ENCODE measurements around the gene HSPA14. TPM values are rescaled to one million over a fixed set of nuclear protein-coding genes. Genes with fewer than 3 reads are reported as not detected.
A peak's percentile ranks its signal among the peaks of the same experiment; 100 is the strongest.
"Not testable (repeated sequence)": the region's sequence is repeated elsewhere in the genome, so short reads cannot be mapped to it uniquely, and the experiment has no call there.

Gene HSPA14
- total RNA-seq, 1 donor from 2014 or later, result 9.9 TPM

DNA sequence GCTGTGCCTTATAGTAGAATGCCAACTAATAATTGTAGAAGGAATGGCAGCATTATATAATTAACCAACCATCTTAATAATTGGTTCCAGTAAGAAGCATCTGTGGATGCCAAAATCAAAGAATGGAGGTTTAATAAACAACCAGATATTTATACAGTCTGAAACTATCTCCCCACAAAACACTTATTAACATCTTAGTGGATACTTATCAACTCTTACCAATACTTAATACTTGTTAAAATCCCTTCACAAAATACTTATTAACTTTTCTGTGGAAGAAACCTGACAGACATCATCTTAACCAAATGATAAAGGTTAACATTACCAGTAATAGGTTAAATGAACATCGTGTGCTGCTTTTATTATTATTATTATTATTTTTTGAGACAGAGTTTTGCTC is 34.3 kb upstream of the HSPA14 start:
- TF ChIP-seq CTCF (IDR thresholded peaks at IDR 0.05), result no peak
- H3K36me3 Mint-ChIP-seq (ENCODE audit: unreplicated experiment), result peaks cover 2% of the 10 kb centered on the region
- DNase-seq (ENCODE audit: extremely low spot score, unreplicated experiment), result no peak
- no peak overlapping the region for H3K4me3 Mint-ChIP-seq (ENCODE audit: unreplicated experiment)
- H3K27me3 Mint-ChIP-seq (ENCODE audit: unreplicated experiment), result peaks cover 38% of the 10 kb centered on the region
- no peaks in the 10 kb centered on the region for H3K4me1 Mint-ChIP-seq (ENCODE audit: unreplicated experiment)
- H3K9me3 Mint-ChIP-seq (ENCODE audit: unreplicated experiment), result no peaks in the 10 kb centered on the region
- no peak overlapping the region for H3K27ac Mint-ChIP-seq (ENCODE audit: unreplicated experiment)

- Mint-ChIP-seq H3K27me3 (ENCODE audit: unreplicated experiment) (peaks cover 24% of the 10 kb centered on the region), H3K36me3 (ENCODE audit: unreplicated experiment) (peaks cover 2% of the 10 kb centered on the region), H3K4me1 (ENCODE audit: unreplicated experiment) (no peaks in the 10 kb centered on the region), H3K27ac (ENCODE audit: unreplicated experiment) (no peak overlapping the region), H3K4me3 (ENCODE audit: unreplicated experiment) (no peak overlapping the region), H3K9me3 (ENCODE audit: unreplicated experiment) (no peaks in the 10 kb centered on the region)
- DNase-seq (ENCODE audit: extremely low spot score, unreplicated experiment), result no peak
- no peak for TF ChIP-seq CTCF (IDR thresholded peaks at IDR 0.05)
Measured at GRCh38 chr10:14806318-14806717, 31.8 kb upstream of the HSPA14 start.

- Mint-ChIP-seq H3K4me1 (ENCODE audit: unreplicated experiment) (no peaks in the 10 kb centered on the region), H3K27ac (ENCODE audit: unreplicated experiment) (no peak overlapping the region), H3K27me3 (ENCODE audit: unreplicated experiment) (peaks cover 15% of the 10 kb centered on the region), H3K36me3 (ENCODE audit: unreplicated experiment) (no peaks in the 10 kb centered on the region), H3K4me3 (ENCODE audit: unreplicated experiment) (no peak overlapping the region), H3K9me3 (ENCODE audit: unreplicated experiment) (no peaks in the 10 kb centered on the region)
- no peak for DNase-seq (ENCODE audit: extremely low spot score, unreplicated experiment)
- TF ChIP-seq CTCF (IDR thresholded peaks at IDR 0.05), result peak; percentile 8
Measured at GRCh38 chr10:14810969-14811953, 26.8 kb upstream of the HSPA14 start.

DNA sequence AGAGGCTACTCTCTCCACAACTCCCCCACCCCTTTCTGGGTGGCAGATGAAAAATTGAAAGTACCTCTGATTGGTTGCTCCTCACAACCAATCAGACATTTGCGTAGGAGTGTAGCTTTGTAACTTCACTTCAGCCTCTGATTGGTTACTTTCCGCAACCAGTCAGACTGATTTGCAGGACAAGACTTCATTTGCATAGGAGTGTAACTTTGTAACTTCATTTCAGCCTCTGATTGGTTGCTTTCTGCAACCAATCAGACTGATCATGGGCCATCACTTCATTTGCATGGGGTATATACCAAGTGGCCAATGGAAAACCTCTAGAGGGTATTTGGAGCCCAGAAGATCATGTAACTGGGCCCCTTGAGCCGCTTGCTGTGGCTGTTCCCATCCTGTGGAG is 25.8 kb upstream of the HSPA14 start:
- H3K27me3 Mint-ChIP-seq (ENCODE audit: unreplicated experiment), result peaks cover 6% of the 10 kb centered on the region
- no peak for TF ChIP-seq CTCF (IDR thresholded peaks at IDR 0.05)
- H3K4me3 Mint-ChIP-seq (ENCODE audit: unreplicated experiment), result no peak overlapping the region
- H3K36me3 Mint-ChIP-seq (ENCODE audit: unreplicated experiment), result no peaks in the 10 kb centered on the region
- DNase-seq (ENCODE audit: extremely low spot score, unreplicated experiment), result no peak
- no peaks in the 10 kb centered on the region for H3K4me1 Mint-ChIP-seq (ENCODE audit: unreplicated experiment)
- no peaks in the 10 kb centered on the region for H3K9me3 Mint-ChIP-seq (ENCODE audit: unreplicated experiment)
- H3K27ac Mint-ChIP-seq (ENCODE audit: unreplicated experiment), result no peak overlapping the region

DNA sequence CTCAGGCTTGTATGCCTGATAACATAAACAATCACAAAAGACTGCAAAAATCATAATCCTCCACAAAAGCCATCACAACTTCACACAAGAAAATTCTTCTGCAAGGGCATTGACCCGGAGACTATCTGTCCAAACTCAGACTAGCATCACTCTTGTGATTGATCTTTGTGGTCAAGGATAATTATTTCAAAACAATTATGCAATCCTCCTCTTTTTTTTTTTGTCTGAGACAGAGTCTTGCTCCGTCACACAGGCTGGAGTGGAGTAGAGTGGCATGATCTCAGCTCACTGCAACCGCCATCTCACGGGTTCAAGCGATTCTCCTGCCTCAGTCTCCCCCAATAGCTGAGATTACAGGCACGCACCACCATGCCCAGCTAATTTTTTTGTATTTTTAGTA is 22.4 kb upstream of the HSPA14 start:
- H3K36me3 Mint-ChIP-seq (ENCODE audit: unreplicated experiment), result no peaks in the 10 kb centered on the region
- H3K4me1 Mint-ChIP-seq (ENCODE audit: unreplicated experiment), result peaks cover 6% of the 10 kb centered on the region
- no peaks in the 10 kb centered on the region for H3K27me3 Mint-ChIP-seq (ENCODE audit: unreplicated experiment)
- TF ChIP-seq CTCF (IDR thresholded peaks at IDR 0.05), result no peak
- no peaks in the 10 kb centered on the region for H3K9me3 Mint-ChIP-seq (ENCODE audit: unreplicated experiment)
- no peak overlapping the region for H3K27ac Mint-ChIP-seq (ENCODE audit: unreplicated experiment)
- no peak for DNase-seq (ENCODE audit: extremely low spot score, unreplicated experiment)
- H3K4me3 Mint-ChIP-seq (ENCODE audit: unreplicated experiment), result no peak overlapping the region

- not testable (repeated sequence) for H3K4me1 Mint-ChIP-seq (ENCODE audit: unreplicated experiment); H3K27me3 Mint-ChIP-seq (ENCODE audit: unreplicated experiment); H3K4me3 Mint-ChIP-seq (ENCODE audit: unreplicated experiment); H3K36me3 Mint-ChIP-seq (ENCODE audit: unreplicated experiment); DNase-seq (ENCODE audit: extremely low spot score, unreplicated experiment); H3K9me3 Mint-ChIP-seq (ENCODE audit: unreplicated experiment); H3K27ac Mint-ChIP-seq (ENCODE audit: unreplicated experiment)
Measured at GRCh38 chr10:14816717-14817116, 21.4 kb upstream of the HSPA14 start.

All from osteocyte (in vitro differentiated cells).